ENCODE measurements around the gene TSPO2.

TSPO2 gene

DNA sequence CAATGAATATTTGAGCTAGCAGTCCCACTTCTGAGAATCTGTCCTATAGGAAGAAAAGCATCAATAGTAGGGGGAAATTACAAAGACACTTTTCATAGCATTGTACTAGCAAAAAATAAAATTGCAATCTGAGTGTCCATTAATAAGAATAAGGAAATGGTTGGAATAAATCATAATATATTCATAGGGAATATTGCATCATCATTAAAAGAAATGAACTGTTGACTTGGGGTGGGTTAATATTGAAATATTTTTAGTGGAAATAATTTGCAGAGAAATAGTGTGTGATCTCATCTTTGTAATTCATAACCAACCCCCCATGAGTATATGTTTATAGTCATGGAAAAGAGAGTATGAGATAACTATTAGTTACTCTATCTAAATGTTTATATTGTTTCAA is 42.9 kb downstream of the TSPO2 start (continued):
- no peak for TF ChIP-seq BACH2 (CRISPR knock-in tag; IDR thresholded peaks at IDR 0.05; ENCODE audit: borderline replicate concordance)
- no peak for TF ChIP-seq ISL1 (CRISPR knock-in tag; IDR thresholded peaks at IDR 0.05)

DNA sequence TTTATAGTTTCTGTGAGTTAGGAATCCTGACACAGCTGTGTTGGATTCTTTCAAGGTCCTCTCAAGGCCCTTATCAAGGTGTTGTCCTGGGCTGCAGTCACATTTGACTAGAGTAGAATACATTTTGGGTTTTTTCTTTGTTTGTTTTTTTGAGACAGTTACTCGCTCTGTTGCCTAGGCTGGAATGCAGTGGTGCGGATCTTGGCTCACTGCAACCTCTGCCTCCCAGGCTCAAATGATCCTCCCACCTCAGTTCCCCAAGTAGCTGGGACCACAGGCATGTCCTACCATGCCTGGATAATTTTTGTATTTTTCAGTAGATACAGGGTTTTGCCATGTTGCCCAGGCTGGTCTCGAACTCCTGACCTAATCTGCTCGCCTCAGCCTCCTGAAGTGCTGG is 46.2 kb downstream of the TSPO2 start:
- no peak for ATAC-seq
- TF ChIP-seq, protein P1, sequence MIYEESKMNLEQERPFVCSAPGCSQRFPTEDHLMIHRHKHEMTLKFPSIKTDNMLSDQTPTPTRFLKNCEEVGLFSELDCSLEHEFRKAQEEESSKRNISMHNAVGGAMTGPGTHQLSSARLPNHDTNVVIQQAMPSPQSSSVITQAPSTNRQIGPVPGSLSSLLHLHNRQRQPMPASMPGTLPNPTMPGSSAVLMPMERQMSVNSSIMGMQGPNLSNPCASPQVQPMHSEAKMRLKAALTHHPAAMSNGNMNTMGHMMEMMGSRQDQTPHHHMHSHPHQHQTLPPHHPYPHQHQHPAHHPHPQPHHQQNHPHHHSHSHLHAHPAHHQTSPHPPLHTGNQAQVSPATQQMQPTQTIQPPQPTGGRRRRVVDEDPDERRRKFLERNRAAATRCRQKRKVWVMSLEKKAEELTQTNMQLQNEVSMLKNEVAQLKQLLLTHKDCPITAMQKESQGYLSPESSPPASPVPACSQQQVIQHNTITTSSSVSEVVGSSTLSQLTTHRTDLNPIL (CRISPR knock-in tag; IDR thresholded peaks at IDR 0.05; ENCODE audit: low read depth) = no peak
- TF ChIP-seq, protein P2, sequence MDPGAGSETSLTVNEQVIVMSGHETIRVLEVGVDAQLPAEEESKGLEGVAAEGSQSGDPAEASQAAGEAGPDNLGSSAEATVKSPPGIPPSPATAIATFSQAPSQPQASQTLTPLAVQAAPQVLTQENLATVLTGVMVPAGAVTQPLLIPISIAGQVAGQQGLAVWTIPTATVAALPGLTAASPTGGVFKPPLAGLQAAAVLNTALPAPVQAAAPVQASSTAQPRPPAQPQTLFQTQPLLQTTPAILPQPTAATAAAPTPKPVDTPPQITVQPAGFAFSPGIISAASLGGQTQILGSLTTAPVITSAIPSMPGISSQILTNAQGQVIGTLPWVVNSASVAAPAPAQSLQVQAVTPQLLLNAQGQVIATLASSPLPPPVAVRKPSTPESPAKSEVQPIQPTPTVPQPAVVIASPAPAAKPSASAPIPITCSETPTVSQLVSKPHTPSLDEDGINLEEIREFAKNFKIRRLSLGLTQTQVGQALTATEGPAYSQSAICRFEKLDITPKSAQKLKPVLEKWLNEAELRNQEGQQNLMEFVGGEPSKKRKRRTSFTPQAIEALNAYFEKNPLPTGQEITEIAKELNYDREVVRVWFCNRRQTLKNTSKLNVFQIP (CRISPR knock-in tag; IDR thresholded peaks at IDR 0.05; ENCODE audit: borderline replicate concordance, low read depth) = no peak

DNA sequence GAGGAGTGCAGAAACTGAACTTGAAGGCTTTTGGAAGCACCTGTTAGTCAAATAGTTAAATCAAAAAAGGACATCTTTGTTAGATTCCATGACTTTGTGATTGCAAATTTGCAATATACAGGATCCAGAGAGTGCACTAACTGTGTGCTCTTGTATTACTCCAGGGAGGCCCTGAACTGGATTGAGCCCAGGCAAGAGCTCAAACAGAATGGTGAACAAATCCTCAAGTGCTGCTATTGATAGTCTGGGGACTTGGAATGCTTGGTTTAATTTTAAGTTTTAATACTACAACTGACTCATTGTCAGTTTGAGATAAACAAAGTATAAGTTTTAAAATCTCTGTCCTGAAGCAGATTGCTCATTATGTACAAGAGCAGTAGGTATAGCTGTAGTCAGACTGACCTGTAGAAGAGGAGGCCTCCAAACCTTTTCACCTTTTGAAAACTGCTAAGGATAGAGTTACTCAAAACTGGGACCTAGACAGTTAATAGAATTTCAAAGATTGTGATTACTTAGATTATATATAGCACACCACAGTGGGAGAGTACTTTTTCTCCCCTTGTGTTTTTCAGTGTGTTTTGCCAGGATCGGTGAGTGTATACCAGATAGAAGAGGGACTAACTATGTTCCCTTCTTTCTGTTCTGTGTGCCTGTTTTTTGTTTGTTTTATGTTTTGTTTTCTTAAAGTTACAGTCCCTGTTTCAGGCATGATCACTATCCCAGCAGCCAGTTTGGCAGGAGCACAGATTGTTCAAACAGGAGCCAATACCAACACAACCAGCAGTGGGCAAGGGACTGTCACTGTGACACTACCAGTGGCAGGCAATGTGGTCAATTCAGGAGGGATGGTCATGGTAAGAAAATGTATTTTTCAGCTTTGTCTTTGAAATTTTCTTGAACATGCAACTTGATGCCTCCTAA is 48.8 kb downstream of the TSPO2 start:
- TF ChIP-seq BACH2 (CRISPR knock-in tag; IDR thresholded peaks at IDR 0.05; ENCODE audit: borderline replicate concordance) (no peak), OSR1 (CRISPR knock-in tag; IDR thresholded peaks at IDR 0.05) (no peak), TCF4 (CRISPR knock-in tag; IDR thresholded peaks at IDR 0.05; ENCODE audit: borderline replicate concordance) (no peak), ZFP30 (CRISPR knock-in tag; IDR thresholded peaks at IDR 0.05) (no peak), ISL1 (CRISPR knock-in tag; IDR thresholded peaks at IDR 0.05) (no peak)
- TF ChIP-seq, protein P3, sequence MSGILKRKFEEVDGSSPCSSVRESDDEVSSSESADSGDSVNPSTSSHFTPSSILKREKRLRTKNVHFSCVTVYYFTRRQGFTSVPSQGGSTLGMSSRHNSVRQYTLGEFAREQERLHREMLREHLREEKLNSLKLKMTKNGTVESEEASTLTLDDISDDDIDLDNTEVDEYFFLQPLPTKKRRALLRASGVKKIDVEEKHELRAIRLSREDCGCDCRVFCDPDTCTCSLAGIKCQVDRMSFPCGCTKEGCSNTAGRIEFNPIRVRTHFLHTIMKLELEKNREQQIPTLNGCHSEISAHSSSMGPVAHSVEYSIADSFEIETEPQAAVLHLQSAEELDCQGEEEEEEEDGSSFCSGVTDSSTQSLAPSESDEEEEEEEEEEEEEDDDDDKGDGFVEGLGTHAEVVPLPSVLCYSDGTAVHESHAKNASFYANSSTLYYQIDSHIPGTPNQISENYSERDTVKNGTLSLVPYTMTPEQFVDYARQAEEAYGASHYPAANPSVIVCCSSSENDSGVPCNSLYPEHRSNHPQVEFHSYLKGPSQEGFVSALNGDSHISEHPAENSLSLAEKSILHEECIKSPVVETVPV (CRISPR knock-in tag; IDR thresholded peaks at IDR 0.05) = no peak
- no peak for ATAC-seq

DNA sequence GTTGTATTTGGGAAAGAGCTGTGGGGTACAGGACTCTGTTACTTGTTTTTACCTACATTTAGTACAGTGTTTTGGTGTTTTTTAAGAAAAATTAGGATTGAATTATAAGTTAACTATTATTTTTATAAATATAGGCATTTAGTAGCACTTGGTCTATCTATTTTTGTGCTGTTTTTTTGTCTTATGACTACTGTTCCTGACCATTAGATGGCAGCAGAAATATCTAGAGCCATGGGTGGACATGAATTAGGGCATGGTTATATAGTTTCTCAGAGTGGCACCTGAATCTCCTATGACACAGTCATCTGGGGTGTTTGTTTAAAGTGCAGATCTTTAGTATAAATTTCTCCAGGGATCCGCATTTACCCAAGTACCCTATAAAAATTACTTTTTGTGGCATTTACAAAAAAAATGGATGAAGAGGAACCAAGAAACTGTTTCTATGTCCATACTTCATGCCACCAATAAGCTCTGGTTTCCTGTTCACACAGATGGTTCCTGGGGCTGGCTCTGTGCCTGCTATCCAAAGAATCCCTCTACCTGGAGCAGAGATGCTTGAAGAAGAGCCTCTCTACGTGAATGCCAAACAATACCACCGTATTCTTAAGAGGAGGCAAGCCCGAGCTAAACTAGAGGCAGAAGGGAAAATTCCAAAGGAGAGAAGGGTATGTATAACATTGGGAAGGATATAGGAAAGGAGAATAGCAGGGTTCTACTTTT is 50.3 kb downstream of the TSPO2 start:
- ATAC-seq = peak; percentile 77
- TF ChIP-seq ZNF70 (CRISPR knock-in tag; IDR thresholded peaks at IDR 0.05) = no peak
- TF ChIP-seq, protein P3 (CRISPR knock-in tag; IDR thresholded peaks at IDR 0.05) = no peak
- no peak for TF ChIP-seq CSDC2 (CRISPR knock-in tag; IDR thresholded peaks at IDR 0.05)
- TF ChIP-seq ARNTL (CRISPR knock-in tag; IDR thresholded peaks at IDR 0.05; ENCODE audit: borderline replicate concordance, low read depth) = no peak
- TF ChIP-seq TOX (CRISPR knock-in tag; IDR thresholded peaks at IDR 0.05; ENCODE audit: borderline replicate concordance) = no peak
- TF ChIP-seq, protein P4, sequence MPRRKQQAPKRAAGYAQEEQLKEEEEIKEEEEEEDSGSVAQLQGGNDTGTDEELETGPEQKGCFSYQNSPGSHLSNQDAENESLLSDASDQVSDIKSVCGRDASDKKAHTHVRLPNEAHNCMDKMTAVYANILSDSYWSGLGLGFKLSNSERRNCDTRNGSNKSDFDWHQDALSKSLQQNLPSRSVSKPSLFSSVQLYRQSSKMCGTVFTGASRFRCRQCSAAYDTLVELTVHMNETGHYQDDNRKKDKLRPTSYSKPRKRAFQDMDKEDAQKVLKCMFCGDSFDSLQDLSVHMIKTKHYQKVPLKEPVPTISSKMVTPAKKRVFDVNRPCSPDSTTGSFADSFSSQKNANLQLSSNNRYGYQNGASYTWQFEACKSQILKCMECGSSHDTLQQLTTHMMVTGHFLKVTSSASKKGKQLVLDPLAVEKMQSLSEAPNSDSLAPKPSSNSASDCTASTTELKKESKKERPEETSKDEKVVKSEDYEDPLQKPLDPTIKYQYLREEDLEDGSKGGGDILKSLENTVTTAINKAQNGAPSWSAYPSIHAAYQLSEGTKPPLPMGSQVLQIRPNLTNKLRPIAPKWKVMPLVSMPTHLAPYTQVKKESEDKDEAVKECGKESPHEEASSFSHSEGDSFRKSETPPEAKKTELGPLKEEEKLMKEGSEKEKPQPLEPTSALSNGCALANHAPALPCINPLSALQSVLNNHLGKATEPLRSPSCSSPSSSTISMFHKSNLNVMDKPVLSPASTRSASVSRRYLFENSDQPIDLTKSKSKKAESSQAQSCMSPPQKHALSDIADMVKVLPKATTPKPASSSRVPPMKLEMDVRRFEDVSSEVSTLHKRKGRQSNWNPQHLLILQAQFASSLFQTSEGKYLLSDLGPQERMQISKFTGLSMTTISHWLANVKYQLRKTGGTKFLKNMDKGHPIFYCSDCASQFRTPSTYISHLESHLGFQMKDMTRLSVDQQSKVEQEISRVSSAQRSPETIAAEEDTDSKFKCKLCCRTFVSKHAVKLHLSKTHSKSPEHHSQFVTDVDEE (CRISPR knock-in tag; IDR thresholded peaks at IDR 0.05) = no peak

DNA sequence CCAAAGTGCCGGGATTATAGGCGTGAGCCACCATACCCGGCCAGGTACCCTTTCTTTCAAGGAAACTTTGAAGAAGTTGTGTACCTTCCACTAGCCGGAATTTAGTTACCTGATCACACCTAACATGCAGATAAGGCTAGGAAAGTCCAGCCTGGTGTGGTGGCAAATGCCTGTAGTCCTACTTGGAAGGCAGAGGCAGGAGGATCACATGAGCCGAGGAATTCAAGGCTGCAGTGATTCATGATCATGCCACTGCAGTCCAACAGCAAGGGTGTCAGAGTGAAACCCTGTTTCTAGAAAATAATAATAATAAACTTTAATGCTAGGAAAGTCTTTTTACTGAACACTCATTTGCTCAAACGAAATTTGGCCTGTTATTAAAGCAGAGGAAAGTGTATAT is 51.5 kb downstream of the TSPO2 start:
- ATAC-seq = no peak
- TF ChIP-seq, protein P4 (CRISPR knock-in tag; IDR thresholded peaks at IDR 0.05) = no peak
- TF ChIP-seq GLIS3 (CRISPR knock-in tag; IDR thresholded peaks at IDR 0.05) (no peak), TCF4 (CRISPR knock-in tag; IDR thresholded peaks at IDR 0.05; ENCODE audit: borderline replicate concordance) (no peak), OSR1 (CRISPR knock-in tag; IDR thresholded peaks at IDR 0.05) (no peak), ZFP30 (CRISPR knock-in tag; IDR thresholded peaks at IDR 0.05) (no peak)
- TF ChIP-seq, protein P1 (CRISPR knock-in tag; IDR thresholded peaks at IDR 0.05; ENCODE audit: low read depth) = no peak
- TF ChIP-seq, protein P2 (CRISPR knock-in tag; IDR thresholded peaks at IDR 0.05; ENCODE audit: borderline replicate concordance, low read depth) = no peak
